OCI-LY3 (cell line): ENCODE results near the gene RESP18.

Experiments used
- CTCF ChIP-seq: fragments of 200-600, 300-600 bp; sonication (generic); IDR thresholded peaks from 2 replicates; pipeline ENCODE4 v1.5.1; 2014; ENCODE audit warnings: antibody characterized with exemption, low read length, low read depth
- EZH2phosphoT487 ChIP-seq: fragments of 200-600 bp; shearing (Covaris generic); IDR thresholded peaks from 2 replicates; pipeline ENCODE4 v1.6.1; 2018; ENCODE audit warnings: antibody characterized with exemption, mixed run types, low read depth

GRCh38 chr2:219323434-219323833 is 9.1 kb downstream of the RESP18 start:
- TF ChIP-seq CTCF (no peak), EZH2phosphoT487 (no peak)
